Fibroblast of upper back skin (primary cell): ENCODE measurements around the gene LTK.

ENCODE experiments used
- DNase-seq: peaks from one replicate; pipeline ENCODE4 v3.0.0-alpha.2; 2013

The LTK gene

GRCh38 chr15:41523097-41523496, 9.5 kb upstream of the LTK start:
- DNase-seq = no peak

- no peak for DNase-seq
Measured at GRCh38 chr15:41521614-41522013, 8.0 kb upstream of the LTK start.

- DNase-seq = no peak
Measured at GRCh38 chr15:41520636-41521035, 7.0 kb upstream of the LTK start.

GRCh38 chr15:41517895-41518449, 4.3 kb upstream of the LTK start:
- no peak for DNase-seq

- DNase-seq = no peak
Measured at GRCh38 chr15:41512940-41513505, 604 bp downstream of the LTK start.

GRCh38 chr15:41512512-41512939, 1.1 kb downstream of the LTK start:
- no peak for DNase-seq

GRCh38 chr15:41511899-41512369, 1.7 kb downstream of the LTK start:
- DNase-seq = no peak

GRCh38 chr15:41511331-41511898, 2.2 kb downstream of the LTK start:
- no peak for DNase-seq

- DNase-seq = no peak
Measured at GRCh38 chr15:41510728-41511127, 2.9 kb downstream of the LTK start.

- DNase-seq = no peak
Measured at GRCh38 chr15:41507820-41508290, 5.8 kb downstream of the LTK start.

GRCh38 chr15:41506796-41507341, 6.8 kb downstream of the LTK start:
- DNase-seq = no peak

- DNase-seq = no peak
Measured at GRCh38 chr15:41505776-41506175, 7.9 kb downstream of the LTK start.

- no peak for DNase-seq
Measured at GRCh38 chr15:41504751-41505492, 8.7 kb downstream of the LTK start.

GRCh38 chr15:41503669-41504010, 10.0 kb downstream of the LTK start:
- no peak for DNase-seq

- no peak for DNase-seq
Measured at GRCh38 chr15:41502795-41503668, 10.6 kb downstream of the LTK start.

GRCh38 chr15:41501931-41502794, 11.5 kb downstream of the LTK start:
- no peak for DNase-seq

- no peak for DNase-seq
Measured at GRCh38 chr15:41501191-41501917, 12.3 kb downstream of the LTK start.

- no peak for DNase-seq
Measured at GRCh38 chr15:41499109-41499851, 14.3 kb downstream of the LTK start.

GRCh38 chr15:41498657-41499056, 15.0 kb downstream of the LTK start:
- no peak for DNase-seq
